ENCODE measurements around the gene ORM1. TPM values are rescaled to one million over a fixed set of nuclear protein-coding genes. Genes with fewer than 3 reads are reported as not detected.

Gene ORM1
- total and polyA plus RNA-seq, 2 donors: 3.1 to 3.4 TPM

- H3K9me3 ChIP-seq (ENCODE audit: control insufficient read depth in 2 of 2, insufficient read depth in 1 of 2, low read length in 1 of 2): no peaks in the 10 kb centered on the region
- no peaks in the 10 kb centered on the region for H3K27me3 ChIP-seq (ENCODE audit: control insufficient read depth in 2 of 2, insufficient read depth in 1 of 2, low read length in 1 of 2)
- H3K4me1 ChIP-seq (ENCODE audit: control insufficient read depth in 2 of 2, insufficient read depth in 2 of 2, low read length in 2 of 2): peaks cover 0 to 4% of the 10 kb centered on the region in 2 donors
- H3K27ac ChIP-seq (ENCODE audit: low read depth in 1 of 2, low read length in 1 of 2): no peak overlapping the region
- no peaks in the 10 kb centered on the region for H3K36me3 ChIP-seq (ENCODE audit: control insufficient read depth in 2 of 2, insufficient read depth in 2 of 2, low read length in 1 of 2)
- 89% methylated on average over 8 of the region's 8 CpGs for WGBS
- H3K4me3 ChIP-seq (ENCODE audit: low read length in 2 of 2): no peak overlapping the region
- DNase-seq (ENCODE audit: low read depth in 6 of 9, low spot score in 9 of 9): no peak
Measured at GRCh38 chr9:114280636-114281472, 42.0 kb upstream of the ORM1 start.

DNA sequence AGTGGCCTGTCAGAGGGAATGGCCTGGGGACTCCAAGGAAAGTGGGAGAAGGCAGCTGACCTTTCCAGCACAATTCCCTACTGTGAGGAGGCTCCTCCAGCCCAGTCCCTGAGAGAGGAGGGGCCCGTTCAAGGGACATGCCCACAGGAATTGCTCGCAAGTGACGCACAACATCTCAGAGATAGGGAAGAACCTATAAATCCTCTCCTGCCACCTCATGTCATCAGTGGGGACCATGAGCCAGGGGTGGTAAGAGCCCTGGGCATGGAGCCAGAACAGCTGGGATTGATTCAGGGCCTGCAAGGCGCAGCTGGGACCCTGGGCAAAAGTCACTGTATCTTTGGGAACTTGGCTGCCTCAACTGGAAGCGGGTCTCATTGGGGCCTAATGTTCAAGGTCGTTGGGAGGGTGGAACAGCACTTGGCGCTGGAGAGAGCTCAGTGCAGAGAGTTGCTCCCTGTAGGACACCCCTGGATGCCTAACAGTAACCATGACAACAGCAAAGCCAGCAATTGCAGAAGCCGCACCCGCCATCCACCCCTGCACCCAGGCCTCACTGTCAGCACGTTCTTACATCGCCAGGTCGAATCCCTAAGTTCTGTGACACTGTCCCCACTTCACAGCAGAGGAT, 41.3 kb upstream of the ORM1 start:
- no peak overlapping the region for H3K27ac ChIP-seq (ENCODE audit: low read depth in 1 of 2, low read length in 1 of 2)
- no peak overlapping the region for H3K4me3 ChIP-seq (ENCODE audit: low read length in 2 of 2)
- no peak for DNase-seq (ENCODE audit: low read depth in 6 of 9, low spot score in 9 of 9)
- no peaks in the 10 kb centered on the region for H3K27me3 ChIP-seq (ENCODE audit: control insufficient read depth in 2 of 2, insufficient read depth in 1 of 2, low read length in 1 of 2)
- no peaks in the 10 kb centered on the region for H3K9me3 ChIP-seq (ENCODE audit: control insufficient read depth in 2 of 2, insufficient read depth in 1 of 2, low read length in 1 of 2)
- peaks cover 0 to 4% of the 10 kb centered on the region in 2 donors for H3K4me1 ChIP-seq (ENCODE audit: control insufficient read depth in 2 of 2, insufficient read depth in 2 of 2, low read length in 2 of 2)
- no peaks in the 10 kb centered on the region for H3K36me3 ChIP-seq (ENCODE audit: control insufficient read depth in 2 of 2, insufficient read depth in 2 of 2, low read length in 1 of 2)
- 90% methylated on average over 12 of the region's 12 CpGs for WGBS

DNA sequence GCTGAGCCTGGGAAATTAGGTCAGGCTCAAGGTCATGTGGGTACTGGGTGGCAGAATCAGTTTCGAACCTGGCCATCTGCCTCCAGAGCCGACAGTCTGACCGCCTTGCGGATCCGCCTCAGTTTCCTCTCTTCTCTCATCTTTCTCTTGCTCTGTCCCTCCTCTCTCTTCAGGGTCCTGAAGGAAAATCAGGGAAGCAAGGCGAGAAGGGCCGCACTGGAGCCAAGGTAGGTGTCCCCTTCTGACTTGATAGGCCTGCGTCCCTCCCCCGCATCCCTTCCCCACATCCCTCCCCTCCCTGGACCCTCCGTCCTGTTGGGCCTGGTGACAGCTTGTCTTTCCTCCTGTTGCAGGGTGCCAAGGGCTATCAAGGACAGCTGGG, 40.8 kb upstream of the ORM1 start:
- no peak overlapping the region for H3K27ac ChIP-seq (ENCODE audit: low read depth in 1 of 2, low read length in 1 of 2)
- H3K27me3 ChIP-seq (ENCODE audit: control insufficient read depth in 2 of 2, insufficient read depth in 1 of 2, low read length in 1 of 2): no peaks in the 10 kb centered on the region
- peaks cover 0 to 4% of the 10 kb centered on the region in 2 donors for H3K4me1 ChIP-seq (ENCODE audit: control insufficient read depth in 2 of 2, insufficient read depth in 2 of 2, low read length in 2 of 2)
- no peaks in the 10 kb centered on the region for H3K9me3 ChIP-seq (ENCODE audit: control insufficient read depth in 2 of 2, insufficient read depth in 1 of 2, low read length in 1 of 2)
- H3K4me3 ChIP-seq (ENCODE audit: low read length in 2 of 2): no peak overlapping the region
- no peaks in the 10 kb centered on the region for H3K36me3 ChIP-seq (ENCODE audit: control insufficient read depth in 2 of 2, insufficient read depth in 2 of 2, low read length in 1 of 2)
- WGBS: 97% methylated on average over 10 of the region's 10 CpGs
- DNase-seq (ENCODE audit: low read depth in 6 of 9, low spot score in 9 of 9): no peak

DNA sequence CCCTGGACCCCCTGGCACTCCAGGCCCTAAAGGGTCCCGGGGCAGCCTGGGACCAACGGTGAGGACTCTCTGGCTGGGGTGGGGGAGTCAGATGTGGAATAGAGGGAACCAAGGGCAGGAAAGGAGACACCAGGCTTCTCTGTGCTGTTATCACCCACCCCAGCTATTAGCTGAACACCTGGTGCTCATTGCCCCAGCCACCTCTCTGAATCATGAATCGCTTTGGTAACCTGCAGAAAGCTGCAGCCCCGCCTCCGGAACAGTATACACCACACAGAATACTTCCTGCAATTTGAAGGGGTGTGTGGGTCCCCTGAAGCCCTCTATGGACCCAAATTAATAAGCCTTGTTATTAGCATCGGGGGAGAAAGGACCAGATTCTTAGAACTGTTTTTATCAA, 40.4 kb upstream of the ORM1 start:
- Histone ChIP-seq H3K4me1 (ENCODE audit: control insufficient read depth in 2 of 2, insufficient read depth in 2 of 2, low read length in 2 of 2) (peaks cover 0 to 5% of the 10 kb centered on the region in 2 donors), H3K36me3 (ENCODE audit: control insufficient read depth in 2 of 2, insufficient read depth in 2 of 2, low read length in 1 of 2) (no peaks in the 10 kb centered on the region), H3K9me3 (ENCODE audit: control insufficient read depth in 2 of 2, insufficient read depth in 1 of 2, low read length in 1 of 2) (no peaks in the 10 kb centered on the region), H3K27ac (ENCODE audit: low read depth in 1 of 2, low read length in 1 of 2) (no peak overlapping the region), H3K4me3 (ENCODE audit: low read length in 2 of 2) (no peak overlapping the region), H3K27me3 (ENCODE audit: control insufficient read depth in 2 of 2, insufficient read depth in 1 of 2, low read length in 1 of 2) (no peaks in the 10 kb centered on the region)
- DNase-seq (ENCODE audit: low read depth in 6 of 9, low spot score in 9 of 9): no peak
- WGBS: 89% methylated on average over 6 of the region's 6 CpGs

GRCh38 chr9:114282926-114283325, 40.0 kb upstream of the ORM1 start:
- Histone ChIP-seq H3K36me3 (ENCODE audit: control insufficient read depth in 2 of 2, insufficient read depth in 2 of 2, low read length in 1 of 2) (no peaks in the 10 kb centered on the region), H3K27me3 (ENCODE audit: control insufficient read depth in 2 of 2, insufficient read depth in 1 of 2, low read length in 1 of 2) (no peaks in the 10 kb centered on the region), H3K4me1 (ENCODE audit: control insufficient read depth in 2 of 2, insufficient read depth in 2 of 2, low read length in 2 of 2) (peaks cover 0 to 6% of the 10 kb centered on the region in 2 donors), H3K9me3 (ENCODE audit: control insufficient read depth in 2 of 2, insufficient read depth in 1 of 2, low read length in 1 of 2) (no peaks in the 10 kb centered on the region), H3K27ac (ENCODE audit: low read depth in 1 of 2, low read length in 1 of 2) (no peak overlapping the region), H3K4me3 (ENCODE audit: low read length in 2 of 2) (no peak overlapping the region)
- DNase-seq (ENCODE audit: low read depth in 6 of 9, low spot score in 9 of 9): no peak
- 75% methylated on average over 5 of the region's 5 CpGs for WGBS

DNA sequence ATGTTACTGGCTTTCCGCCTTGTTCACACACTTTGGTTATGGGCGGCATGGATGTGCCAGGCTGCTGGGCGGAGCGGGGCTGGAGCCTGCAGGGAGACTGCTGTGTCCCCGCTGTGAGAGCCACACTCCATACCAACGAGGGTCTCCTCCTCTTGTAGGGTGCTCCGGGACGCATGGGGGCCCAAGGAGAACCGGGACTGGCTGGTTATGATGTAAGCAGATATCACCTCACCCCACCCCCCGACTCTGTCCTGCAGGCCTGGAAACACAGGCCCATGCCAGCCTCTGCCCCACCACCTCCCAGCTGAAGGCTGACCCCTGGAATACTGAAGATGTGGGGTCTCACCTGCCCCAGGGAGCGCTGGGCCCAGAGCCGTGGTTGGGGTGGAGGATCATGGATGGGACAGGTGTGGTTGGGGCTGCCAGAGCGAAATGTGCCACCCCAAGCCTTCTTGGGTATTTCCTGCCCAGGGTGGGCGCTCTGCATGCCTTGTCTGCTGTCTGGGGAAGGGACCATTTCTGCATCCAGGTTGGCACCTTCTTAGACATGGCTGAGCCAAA, 39.3 kb upstream of the ORM1 start:
- H3K4me1 ChIP-seq (ENCODE audit: control insufficient read depth in 2 of 2, insufficient read depth in 2 of 2, low read length in 2 of 2): peaks cover 0 to 6% of the 10 kb centered on the region in 2 donors
- H3K27ac ChIP-seq (ENCODE audit: low read depth in 1 of 2, low read length in 1 of 2): no peak overlapping the region
- 96% methylated on average over 14 of the region's 14 CpGs for WGBS
- no peak overlapping the region for H3K4me3 ChIP-seq (ENCODE audit: low read length in 2 of 2)
- no peaks in the 10 kb centered on the region for H3K9me3 ChIP-seq (ENCODE audit: control insufficient read depth in 2 of 2, insufficient read depth in 1 of 2, low read length in 1 of 2)
- no peaks in the 10 kb centered on the region for H3K27me3 ChIP-seq (ENCODE audit: control insufficient read depth in 2 of 2, insufficient read depth in 1 of 2, low read length in 1 of 2)
- DNase-seq (ENCODE audit: low read depth in 6 of 9, low spot score in 9 of 9): no peak
- no peaks in the 10 kb centered on the region for H3K36me3 ChIP-seq (ENCODE audit: control insufficient read depth in 2 of 2, insufficient read depth in 2 of 2, low read length in 1 of 2)

DNA sequence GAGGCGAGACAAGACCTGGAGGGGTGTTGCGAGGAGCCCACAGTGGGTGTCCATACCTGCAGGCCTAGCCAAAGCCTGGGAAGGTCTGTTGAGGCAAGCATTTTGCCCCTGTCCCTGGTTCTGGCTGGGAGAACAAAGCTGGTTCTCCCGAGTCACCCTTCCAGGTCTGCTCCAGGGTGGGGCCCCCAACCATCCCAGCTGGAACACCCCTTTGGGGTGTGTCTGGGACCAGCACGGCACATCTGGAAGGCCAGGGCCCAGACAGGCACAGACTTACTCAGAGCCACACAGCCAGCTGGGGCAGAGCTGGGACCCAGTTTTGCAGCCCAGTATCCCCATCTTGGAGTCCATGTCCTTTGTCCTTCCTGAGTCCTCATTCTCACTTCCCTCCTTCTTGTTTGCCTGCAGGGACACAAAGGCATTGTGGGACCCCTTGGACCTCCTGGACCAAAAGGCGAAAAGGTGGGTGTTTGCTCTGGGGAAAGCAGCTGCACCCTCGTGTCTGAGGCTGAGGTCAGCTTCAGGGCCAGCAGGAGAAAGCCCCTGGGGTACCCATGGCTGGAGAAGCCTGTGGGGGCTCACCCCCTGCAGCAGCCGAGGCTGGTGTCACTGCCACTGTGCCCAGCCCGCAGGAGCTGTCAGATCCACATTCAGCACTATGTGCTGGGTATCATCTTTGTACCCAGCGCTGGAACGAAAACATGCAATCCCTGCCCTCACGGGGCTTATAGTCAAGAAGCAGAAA, 38.4 kb upstream of the ORM1 start:
- no peaks in the 10 kb centered on the region for H3K9me3 ChIP-seq (ENCODE audit: control insufficient read depth in 2 of 2, insufficient read depth in 1 of 2, low read length in 1 of 2)
- H3K4me3 ChIP-seq (ENCODE audit: low read length in 2 of 2): no peak overlapping the region
- DNase-seq (ENCODE audit: low read depth in 6 of 9, low spot score in 9 of 9): no peak
- WGBS: 93% methylated on average over 11 of the region's 11 CpGs
- H3K27ac ChIP-seq (ENCODE audit: low read depth in 1 of 2, low read length in 1 of 2): peak overlapping the region in 1 of 2 donors; percentile 17
- no peaks in the 10 kb centered on the region for H3K36me3 ChIP-seq (ENCODE audit: control insufficient read depth in 2 of 2, insufficient read depth in 2 of 2, low read length in 1 of 2)
- H3K4me1 ChIP-seq (ENCODE audit: control insufficient read depth in 2 of 2, insufficient read depth in 2 of 2, low read length in 2 of 2): peaks cover 0 to 6% of the 10 kb centered on the region in 2 donors
- H3K27me3 ChIP-seq (ENCODE audit: control insufficient read depth in 2 of 2, insufficient read depth in 1 of 2, low read length in 1 of 2): no peaks in the 10 kb centered on the region

GRCh38 chr9:114285166-114285867, 37.6 kb upstream of the ORM1 start:
- 70% methylated on average over 20 of the region's 20 CpGs for WGBS
- H3K36me3 ChIP-seq (ENCODE audit: control insufficient read depth in 2 of 2, insufficient read depth in 2 of 2, low read length in 1 of 2): no peaks in the 10 kb centered on the region
- no peak overlapping the region for H3K4me3 ChIP-seq (ENCODE audit: low read length in 2 of 2)
- no peaks in the 10 kb centered on the region for H3K9me3 ChIP-seq (ENCODE audit: control insufficient read depth in 2 of 2, insufficient read depth in 1 of 2, low read length in 1 of 2)
- peaks cover 0 to 6% of the 10 kb centered on the region in 2 donors for H3K4me1 ChIP-seq (ENCODE audit: control insufficient read depth in 2 of 2, insufficient read depth in 2 of 2, low read length in 2 of 2)
- H3K27me3 ChIP-seq (ENCODE audit: control insufficient read depth in 2 of 2, insufficient read depth in 1 of 2, low read length in 1 of 2): no peaks in the 10 kb centered on the region
- peak overlapping the region; percentile 40 to 62 for H3K27ac ChIP-seq (ENCODE audit: low read depth in 1 of 2, low read length in 1 of 2)
- no peak for DNase-seq (ENCODE audit: low read depth in 6 of 9, low spot score in 9 of 9)
